ENCODE data around the gene MAP1A. TPM values are rescaled to one million over a fixed set of nuclear protein-coding genes. Genes with fewer than 3 reads are reported as not detected.

The MAP1A gene
- polyA plus RNA-seq, 1 donor from 2014 or later = 3.4 TPM

DNA sequence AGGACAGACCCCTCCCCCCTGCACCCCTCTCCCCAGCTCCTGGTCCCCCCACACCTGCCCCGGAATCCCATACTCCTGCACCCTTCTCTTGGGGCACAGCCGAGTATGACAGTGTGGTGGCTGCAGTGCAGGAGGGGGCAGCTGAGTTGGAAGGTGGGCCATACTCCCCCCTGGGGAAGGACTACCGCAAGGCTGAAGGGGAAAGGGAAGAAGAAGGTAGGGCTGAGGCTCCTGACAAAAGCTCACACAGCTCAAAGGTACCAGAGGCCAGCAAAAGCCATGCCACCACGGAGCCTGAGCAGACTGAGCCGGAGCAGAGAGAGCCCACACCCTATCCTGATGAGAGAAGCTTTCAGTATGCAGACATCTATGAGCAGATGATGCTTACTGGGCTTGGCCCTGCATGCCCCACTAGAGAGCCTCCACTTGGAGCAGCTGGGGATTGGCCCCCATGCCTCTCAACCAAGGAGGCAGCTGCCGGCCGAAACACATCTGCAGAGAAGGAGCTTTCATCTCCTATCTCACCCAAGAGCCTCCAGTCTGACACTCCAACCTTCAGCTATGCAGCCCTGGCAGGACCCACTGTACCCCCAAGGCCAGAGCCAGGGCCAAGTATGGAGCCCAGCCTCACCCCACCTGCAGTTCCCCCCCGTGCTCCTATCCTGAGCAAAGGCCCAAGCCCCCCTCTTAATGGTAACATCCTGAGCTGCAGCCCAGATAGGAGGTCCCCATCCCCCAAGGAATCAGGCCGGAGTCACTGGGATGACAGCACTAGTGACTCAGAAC, 9.8 kb downstream of the MAP1A start:
- Histone ChIP-seq H3K9me3 (ENCODE audit: low read length) (peaks cover 8% of the 10 kb centered on the region), H3K4me2 (ENCODE audit: low read length) (no peak overlapping the region), H3K27ac (ENCODE audit: low read length) (no peak overlapping the region), H2AFZ (ENCODE audit: low read depth, low read length) (no peak overlapping the region), H3K79me2 (replicated peaks; ENCODE audit: insufficient read depth, low read length) (no peaks in the 10 kb centered on the region), H3F3A (ENCODE audit: insufficient read depth, low read length, poor library complexity, severe bottlenecking) (no peaks in the 10 kb centered on the region), H3K9ac (ENCODE audit: low read length) (no peak overlapping the region), H3K4me3 (ENCODE audit: low read length) (no peak overlapping the region), H3K9me2 (ENCODE audit: insufficient read depth, low read length) (no peaks in the 10 kb centered on the region), H4K20me1 (ENCODE audit: insufficient read depth) (no peaks in the 10 kb centered on the region), H3K27me3 (ENCODE audit: insufficient read depth, low read depth, low read length) (no peaks in the 10 kb centered on the region), H3K36me3 (ENCODE audit: insufficient read depth, low read length) (peaks cover 29% of the 10 kb centered on the region)
- TF ChIP-seq MXI1 (conservative IDR thresholded peaks at IDR 0.05; ENCODE audit: poor library complexity, severe bottlenecking) (no peak), EP300 (conservative IDR thresholded peaks at IDR 0.05; ENCODE audit: poor library complexity, severe bottlenecking) (no peak), RAD21 (conservative IDR thresholded peaks at IDR 0.05) (no peak), POLR2AphosphoS5 (IDR thresholded peaks at IDR 0.05) (no peak), EZH2 (IDR thresholded peaks at IDR 0.05; ENCODE audit: borderline replicate concordance, insufficient read depth, low read length, poor library complexity, severe bottlenecking) (no peak)
- TF ChIP-seq, protein P1, sequence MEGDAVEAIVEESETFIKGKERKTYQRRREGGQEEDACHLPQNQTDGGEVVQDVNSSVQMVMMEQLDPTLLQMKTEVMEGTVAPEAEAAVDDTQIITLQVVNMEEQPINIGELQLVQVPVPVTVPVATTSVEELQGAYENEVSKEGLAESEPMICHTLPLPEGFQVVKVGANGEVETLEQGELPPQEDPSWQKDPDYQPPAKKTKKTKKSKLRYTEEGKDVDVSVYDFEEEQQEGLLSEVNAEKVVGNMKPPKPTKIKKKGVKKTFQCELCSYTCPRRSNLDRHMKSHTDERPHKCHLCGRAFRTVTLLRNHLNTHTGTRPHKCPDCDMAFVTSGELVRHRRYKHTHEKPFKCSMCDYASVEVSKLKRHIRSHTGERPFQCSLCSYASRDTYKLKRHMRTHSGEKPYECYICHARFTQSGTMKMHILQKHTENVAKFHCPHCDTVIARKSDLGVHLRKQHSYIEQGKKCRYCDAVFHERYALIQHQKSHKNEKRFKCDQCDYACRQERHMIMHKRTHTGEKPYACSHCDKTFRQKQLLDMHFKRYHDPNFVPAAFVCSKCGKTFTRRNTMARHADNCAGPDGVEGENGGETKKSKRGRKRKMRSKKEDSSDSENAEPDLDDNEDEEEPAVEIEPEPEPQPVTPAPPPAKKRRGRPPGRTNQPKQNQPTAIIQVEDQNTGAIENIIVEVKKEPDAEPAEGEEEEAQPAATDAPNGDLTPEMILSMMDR (IDR thresholded peaks at IDR 0.05; ENCODE audit: poor library complexity, severe bottlenecking) = no peak

DNA sequence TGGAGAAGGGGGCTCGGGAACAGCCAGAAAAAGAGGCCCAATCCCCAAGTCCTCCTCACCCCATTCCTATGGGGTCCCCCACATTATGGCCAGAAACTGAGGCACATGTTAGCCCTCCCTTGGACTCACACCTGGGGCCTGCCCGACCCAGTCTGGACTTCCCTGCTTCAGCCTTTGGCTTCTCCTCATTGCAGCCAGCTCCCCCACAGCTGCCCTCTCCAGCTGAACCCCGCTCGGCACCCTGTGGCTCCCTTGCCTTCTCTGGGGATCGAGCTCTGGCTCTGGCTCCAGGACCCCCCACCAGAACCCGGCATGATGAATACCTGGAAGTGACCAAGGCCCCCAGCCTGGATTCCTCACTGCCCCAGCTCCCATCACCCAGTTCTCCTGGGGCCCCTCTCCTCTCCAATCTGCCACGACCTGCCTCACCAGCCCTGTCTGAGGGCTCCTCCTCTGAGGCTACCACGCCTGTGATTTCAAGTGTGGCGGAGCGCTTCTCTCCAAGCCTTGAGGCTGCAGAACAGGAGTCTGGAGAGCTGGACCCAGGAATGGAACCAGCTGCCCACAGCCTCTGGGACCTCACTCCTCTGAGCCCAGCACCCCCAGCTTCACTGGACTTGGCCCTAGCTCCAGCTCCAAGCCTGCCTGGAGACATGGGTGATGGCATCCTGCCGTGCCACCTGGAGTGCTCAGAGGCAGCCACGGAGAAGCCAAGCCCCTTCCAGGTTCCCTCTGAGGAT, 10.6 kb downstream of the MAP1A start:
- H3K79me2 ChIP-seq (replicated peaks; ENCODE audit: insufficient read depth, low read length) = no peaks in the 10 kb centered on the region
- peaks cover 8% of the 10 kb centered on the region for H3K9me3 ChIP-seq (ENCODE audit: low read length)
- no peaks in the 10 kb centered on the region for H3K27me3 ChIP-seq (ENCODE audit: insufficient read depth, low read depth, low read length)
- peaks cover 24% of the 10 kb centered on the region for H3K36me3 ChIP-seq (ENCODE audit: insufficient read depth, low read length)
- TF ChIP-seq, protein P2, sequence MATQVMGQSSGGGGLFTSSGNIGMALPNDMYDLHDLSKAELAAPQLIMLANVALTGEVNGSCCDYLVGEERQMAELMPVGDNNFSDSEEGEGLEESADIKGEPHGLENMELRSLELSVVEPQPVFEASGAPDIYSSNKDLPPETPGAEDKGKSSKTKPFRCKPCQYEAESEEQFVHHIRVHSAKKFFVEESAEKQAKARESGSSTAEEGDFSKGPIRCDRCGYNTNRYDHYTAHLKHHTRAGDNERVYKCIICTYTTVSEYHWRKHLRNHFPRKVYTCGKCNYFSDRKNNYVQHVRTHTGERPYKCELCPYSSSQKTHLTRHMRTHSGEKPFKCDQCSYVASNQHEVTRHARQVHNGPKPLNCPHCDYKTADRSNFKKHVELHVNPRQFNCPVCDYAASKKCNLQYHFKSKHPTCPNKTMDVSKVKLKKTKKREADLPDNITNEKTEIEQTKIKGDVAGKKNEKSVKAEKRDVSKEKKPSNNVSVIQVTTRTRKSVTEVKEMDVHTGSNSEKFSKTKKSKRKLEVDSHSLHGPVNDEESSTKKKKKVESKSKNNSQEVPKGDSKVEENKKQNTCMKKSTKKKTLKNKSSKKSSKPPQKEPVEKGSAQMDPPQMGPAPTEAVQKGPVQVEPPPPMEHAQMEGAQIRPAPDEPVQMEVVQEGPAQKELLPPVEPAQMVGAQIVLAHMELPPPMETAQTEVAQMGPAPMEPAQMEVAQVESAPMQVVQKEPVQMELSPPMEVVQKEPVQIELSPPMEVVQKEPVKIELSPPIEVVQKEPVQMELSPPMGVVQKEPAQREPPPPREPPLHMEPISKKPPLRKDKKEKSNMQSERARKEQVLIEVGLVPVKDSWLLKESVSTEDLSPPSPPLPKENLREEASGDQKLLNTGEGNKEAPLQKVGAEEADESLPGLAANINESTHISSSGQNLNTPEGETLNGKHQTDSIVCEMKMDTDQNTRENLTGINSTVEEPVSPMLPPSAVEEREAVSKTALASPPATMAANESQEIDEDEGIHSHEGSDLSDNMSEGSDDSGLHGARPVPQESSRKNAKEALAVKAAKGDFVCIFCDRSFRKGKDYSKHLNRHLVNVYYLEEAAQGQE (IDR thresholded peaks at IDR 0.05; ENCODE audit: borderline replicate concordance) = no peak
- no peak for TF ChIP-seq SMC3 (conservative IDR thresholded peaks at IDR 0.05; ENCODE audit: poor library complexity)
- TF ChIP-seq RAD21 (conservative IDR thresholded peaks at IDR 0.05) = no peak
- TF ChIP-seq EP300 (conservative IDR thresholded peaks at IDR 0.05; ENCODE audit: poor library complexity, severe bottlenecking) = no peak
- TF ChIP-seq MXI1 (conservative IDR thresholded peaks at IDR 0.05; ENCODE audit: poor library complexity, severe bottlenecking) = no peak
- TF ChIP-seq EZH2 (IDR thresholded peaks at IDR 0.05; ENCODE audit: borderline replicate concordance, insufficient read depth, low read length, poor library complexity, severe bottlenecking) = no peak
- TF ChIP-seq, protein P1 (IDR thresholded peaks at IDR 0.05; ENCODE audit: poor library complexity, severe bottlenecking) = no peak
- TF ChIP-seq TAF1 (IDR thresholded peaks at IDR 0.05; ENCODE audit: low read depth) = no peak
- TF ChIP-seq POLR2AphosphoS5 (IDR thresholded peaks at IDR 0.05) = no peak
- H2AFZ ChIP-seq (ENCODE audit: low read depth, low read length) = no peak overlapping the region
- no peak overlapping the region for H3K4me3 ChIP-seq (ENCODE audit: low read length)
- no peak overlapping the region for H3K27ac ChIP-seq (ENCODE audit: low read length)
- no peaks in the 10 kb centered on the region for H3K9me2 ChIP-seq (ENCODE audit: insufficient read depth, low read length)
- H3F3A ChIP-seq (ENCODE audit: insufficient read depth, low read length, poor library complexity, severe bottlenecking) = no peaks in the 10 kb centered on the region
- no peak overlapping the region for H3K4me2 ChIP-seq (ENCODE audit: low read length)
- no peak overlapping the region for H3K9ac ChIP-seq (ENCODE audit: low read length)
- H4K20me1 ChIP-seq (ENCODE audit: insufficient read depth) = no peaks in the 10 kb centered on the region

Data from neural cell (in vitro differentiated cells).